Measurements from ENCODE around the gene DDX41.

DDX41 gene

DNA sequence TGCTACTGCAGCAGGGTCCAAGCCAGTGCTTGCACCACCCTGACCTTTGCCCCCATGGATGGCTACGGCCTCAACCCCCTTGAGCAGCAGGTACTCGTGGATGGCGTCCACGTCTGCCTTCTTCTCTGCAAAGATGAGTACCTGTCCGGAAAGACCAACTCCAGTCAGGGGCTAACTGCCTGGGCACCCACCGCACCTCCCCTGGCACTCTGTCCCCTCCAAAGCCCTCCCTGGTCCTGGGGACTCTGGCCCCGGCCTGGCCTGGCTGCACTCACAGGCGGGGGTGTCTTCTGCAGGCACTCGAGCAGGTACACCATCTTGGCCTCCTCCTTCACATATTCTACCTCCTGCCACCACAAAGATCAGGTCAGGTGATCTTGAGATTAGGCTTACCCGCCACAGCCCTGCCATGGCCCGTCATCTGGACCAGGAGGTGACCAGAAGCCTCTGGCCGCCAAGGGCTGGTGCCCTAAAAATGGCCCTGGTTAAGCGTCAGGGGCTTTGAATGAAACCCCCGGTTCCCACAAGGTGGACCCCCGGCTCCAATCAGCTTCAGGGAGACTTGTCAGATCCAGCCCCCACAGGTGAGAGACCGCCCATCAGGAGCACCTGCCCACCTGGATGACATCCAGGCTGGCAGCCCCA lies 3.9 kb downstream of the DDX41 start:
- FAIRE-seq: no peak

GRCh38 chr5:177511796-177512675 lies 4.7 kb downstream of the DDX41 start:
- FAIRE-seq: no peak

- FAIRE-seq: no peak
These were observed 5.6 kb downstream of the DDX41 start for GRCh38 chr5:177511181-177511580.

DNA sequence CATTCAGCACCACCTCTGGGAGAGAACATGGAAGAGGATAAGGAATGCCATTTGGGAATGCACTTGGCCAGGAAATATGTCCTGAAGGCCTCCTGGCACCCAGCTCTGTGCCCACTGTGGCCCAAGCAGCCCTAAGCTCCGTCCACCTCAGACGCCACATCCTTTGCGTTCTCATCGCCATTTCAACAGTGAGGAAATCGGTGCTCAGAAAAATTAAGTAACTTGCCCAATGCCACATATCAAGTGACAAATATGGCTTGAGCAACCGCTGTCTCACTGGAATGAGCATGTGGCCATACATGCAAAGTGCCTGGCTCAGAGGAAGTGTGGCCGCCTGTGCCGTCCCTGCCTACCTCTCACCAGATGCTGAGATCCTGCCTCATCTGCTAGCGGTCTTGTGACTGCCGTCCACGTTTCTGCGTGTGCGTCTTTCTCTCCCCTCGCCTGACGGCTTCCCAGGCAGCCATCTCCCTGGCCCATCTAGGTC lies 6.2 kb downstream of the DDX41 start:
- no peak for FAIRE-seq

DNA sequence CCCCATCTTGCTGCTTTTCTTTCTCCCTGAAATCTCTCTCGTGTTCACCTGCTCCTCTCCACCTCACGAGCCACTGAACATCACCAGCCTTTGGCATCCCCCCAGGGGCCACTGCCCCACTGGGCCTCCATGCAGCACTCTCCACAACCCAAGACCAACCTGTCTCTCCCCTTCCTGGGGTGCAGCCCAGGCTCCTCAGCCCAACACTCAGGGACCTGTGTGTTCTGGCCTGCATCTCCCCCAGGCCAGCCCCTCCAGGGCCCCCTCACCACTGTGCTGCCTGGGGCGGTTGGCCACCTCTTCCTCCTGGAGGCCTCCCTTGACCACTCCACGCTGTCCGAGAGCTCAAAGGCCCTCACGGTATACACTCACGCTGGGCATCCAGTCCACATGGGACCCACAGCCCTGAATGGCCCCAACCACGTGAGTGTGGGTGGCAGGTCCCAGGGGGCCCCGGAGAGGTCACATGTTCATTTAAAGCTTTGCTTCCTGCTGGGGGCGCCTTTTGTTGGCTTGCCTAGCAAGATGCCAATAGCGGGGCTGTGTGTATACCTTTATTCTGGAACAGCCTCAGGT lies 6.7 kb downstream of the DDX41 start:
- no peak for FAIRE-seq

GRCh38 chr5:177509381-177509951 lies 7.3 kb downstream of the DDX41 start, which contains the start of gene DOK3:
Gene DOK3, minus strand, starts transcription at chr5:177509826. Its CDS starts 286 bp downstream, at chr5:177509540.
- no peak for FAIRE-seq

DNA sequence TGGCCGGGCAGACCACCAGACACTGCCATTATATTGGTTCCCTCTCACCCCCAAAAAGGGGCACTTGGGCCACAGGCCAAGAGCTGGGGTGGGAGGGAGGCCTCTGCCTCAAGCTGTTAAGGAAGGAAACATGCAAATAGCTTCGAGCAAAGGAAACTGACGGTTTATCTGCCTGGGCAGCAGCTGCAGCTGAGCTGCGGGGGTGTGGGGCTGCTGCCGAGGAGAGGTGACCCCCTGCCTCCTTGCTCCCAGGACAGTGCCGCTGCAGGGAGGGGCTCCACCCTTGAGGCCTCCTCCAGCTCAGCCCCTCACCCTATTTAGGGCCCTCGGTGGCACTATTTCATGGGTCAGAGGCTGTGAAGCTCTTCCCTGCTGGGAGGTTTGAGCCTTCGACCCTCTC lies 7.9 kb downstream of the DDX41 start:
- no peak for FAIRE-seq

- no peak for FAIRE-seq
These were observed 8.5 kb downstream of the DDX41 start for GRCh38 chr5:177508221-177508611.

GRCh38 chr5:177507596-177508220 lies 9.1 kb downstream of the DDX41 start:
- FAIRE-seq: no peak

GRCh38 chr5:177507165-177507564 lies 9.6 kb downstream of the DDX41 start:
- no peak for FAIRE-seq

DNA sequence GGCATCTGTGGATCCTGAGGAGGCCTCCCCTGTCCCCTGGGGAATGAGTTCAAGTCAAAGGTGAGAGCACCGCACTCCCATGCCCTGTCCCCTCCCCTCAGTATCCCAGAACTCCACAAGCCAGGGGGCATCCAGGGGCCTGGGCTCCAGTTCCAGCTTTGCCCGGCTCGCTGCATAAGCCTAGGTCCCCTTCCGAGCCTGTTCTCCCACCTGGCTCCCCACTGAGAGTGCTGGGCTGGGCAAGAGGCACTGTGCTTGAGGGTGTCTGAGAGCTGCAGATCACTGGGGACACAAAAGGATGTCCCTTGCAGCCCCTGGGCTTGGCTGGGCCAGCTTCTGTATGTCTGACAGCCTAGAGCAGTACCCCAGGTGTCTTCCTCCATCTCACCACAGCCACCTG lies 11.7 kb downstream of the DDX41 start:
- no peak for FAIRE-seq

DNA sequence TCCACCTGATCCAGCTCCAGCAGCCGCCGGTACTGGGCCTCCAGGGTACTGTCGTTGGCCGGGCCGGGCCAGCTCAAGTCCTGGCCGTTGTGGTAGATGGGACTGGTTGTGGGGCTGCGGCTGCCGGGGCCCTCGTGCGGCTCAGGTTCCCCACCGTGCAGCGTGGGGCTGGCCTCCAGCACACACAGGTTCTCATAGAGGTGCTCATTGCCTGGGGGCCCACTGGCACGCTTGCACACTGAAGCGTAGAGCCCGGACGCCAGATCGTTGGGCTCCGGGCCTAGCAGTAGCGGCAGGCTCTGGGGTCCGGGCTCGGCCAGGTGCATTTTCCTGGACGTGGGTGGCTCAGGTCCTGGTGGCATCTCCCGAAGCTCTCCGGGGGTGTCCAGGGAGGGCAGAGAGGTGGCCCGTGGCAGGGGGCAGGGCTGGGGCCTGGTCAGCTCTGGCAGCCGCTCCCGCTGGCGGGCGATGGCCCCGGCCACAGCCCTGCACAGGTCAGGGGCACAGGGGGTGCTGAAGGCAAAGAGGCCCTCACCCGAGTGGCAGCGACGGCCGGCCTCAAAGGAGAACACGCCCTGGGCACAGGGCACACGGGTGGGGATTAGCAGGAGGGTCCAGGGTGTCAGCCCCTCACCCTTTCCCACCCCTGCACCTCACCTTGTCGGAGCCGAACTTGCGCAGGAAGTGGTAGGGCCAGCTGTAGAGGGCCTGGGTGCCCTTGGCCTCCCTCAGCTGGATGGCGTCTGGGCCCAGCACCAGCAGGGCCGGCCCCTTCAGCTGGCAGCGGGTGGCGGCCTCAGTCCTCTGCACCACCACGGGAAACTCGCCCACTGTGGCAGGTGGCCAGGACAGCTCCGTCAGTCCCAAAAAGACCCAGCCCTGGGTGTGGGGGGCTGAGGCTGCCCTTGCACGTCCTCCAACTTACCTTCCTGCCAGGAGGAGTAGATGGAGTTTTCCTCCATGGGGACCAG lies 12.4 kb downstream of the DDX41 start:
- FAIRE-seq: no peak

DNA sequence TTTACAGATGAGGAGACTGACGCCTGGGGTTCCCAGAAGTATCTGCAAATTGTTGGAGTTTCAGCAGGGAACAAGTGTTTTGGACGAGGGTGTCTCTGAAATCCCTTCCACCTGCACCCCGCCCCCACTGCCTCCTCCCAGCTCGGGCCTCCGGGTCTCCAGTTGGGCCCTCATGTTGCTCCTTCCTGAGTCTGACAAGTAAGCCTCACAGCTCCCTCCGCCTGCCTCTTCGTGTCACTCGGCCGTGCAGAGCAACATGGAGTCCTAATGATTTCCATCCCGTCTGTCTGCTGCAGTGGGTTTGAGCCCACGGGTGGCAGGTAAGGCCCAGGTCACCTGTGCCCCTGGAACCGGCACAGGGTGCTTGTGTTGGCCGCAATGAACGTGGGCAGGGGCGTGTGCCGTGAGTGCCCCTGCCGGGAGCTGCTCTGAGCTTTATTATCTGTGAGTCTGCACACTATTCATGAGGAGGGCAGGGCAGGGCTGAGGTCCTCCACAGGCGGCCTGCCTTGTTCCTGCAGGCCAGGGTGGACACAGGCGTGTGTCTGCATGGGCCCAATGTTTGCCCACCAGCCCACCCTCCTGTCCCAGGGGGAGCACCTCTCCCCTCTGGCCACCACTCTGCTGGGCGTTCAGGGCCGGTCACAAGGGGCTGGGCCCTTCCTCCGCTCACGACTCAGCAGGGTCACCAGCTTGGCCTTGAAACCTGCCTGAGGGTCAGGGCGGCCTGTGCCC lies 13.2 kb downstream of the DDX41 start:
- FAIRE-seq: no peak

GRCh38 chr5:177502886-177503285 lies 13.9 kb downstream of the DDX41 start:
- no peak for FAIRE-seq

GRCh38 chr5:177501874-177502678 lies 14.7 kb downstream of the DDX41 start:
- FAIRE-seq: no peak

DNA sequence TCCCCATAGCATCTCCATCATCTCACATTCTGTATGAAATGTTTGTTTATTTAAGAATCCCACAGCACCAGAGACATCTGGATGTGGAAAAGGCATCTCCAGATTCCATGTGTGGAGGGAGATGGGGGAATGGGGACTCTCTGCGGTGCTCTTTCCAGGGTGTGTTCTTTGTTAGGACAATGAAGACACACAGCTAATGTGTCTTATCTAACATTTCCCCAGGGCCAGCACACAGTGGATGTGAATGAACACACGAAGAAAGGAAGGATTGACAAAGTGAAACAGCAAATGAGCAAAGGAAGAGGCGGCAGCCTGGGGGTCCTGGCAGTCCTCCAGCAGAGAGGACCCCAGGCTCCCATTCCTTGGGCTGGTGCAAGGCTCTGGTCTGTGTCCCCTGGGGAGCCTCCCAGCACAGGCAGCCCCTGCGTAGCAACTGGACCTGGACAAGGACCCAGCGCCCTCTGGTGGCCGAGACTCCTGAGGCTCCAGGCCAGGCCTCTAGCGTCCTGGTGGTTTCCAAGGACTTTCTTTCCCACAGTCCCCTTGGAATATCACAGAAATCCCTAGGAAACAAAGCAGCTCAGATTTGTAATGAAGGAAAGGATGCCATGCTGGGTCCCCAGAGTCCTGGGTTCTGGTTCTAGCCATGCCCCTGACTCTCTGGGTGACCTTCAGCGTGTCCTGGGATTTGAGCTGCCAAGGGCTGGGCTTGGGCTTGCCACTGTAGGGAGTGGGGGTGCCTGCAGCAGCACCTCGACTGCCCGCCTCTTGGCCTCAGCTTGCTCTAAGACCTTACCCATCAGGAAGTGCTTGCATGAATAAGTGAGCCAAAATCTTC lies 15.9 kb downstream of the DDX41 start:
- peak; percentile 84 for FAIRE-seq

DNA sequence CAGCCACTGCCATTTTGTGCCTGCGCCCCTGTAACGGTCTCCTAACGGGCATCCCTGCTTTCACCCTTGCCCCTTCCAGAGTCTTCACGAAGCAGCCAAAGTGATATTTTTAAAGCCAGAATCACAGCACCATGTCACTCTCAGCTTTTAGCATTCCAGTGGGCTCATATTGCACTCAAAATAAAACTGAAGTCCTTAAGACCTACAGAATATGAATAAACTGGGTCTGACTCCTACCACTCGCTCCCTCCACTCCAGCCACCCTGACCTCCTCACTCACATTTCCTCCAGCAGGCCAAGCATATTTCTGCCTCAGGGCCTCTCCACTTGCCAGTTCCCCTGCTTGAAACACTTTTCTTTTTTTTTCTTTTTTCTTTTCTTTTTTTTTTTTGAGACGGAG lies 16.9 kb downstream of the DDX41 start:
- FAIRE-seq: no peak

DNA sequence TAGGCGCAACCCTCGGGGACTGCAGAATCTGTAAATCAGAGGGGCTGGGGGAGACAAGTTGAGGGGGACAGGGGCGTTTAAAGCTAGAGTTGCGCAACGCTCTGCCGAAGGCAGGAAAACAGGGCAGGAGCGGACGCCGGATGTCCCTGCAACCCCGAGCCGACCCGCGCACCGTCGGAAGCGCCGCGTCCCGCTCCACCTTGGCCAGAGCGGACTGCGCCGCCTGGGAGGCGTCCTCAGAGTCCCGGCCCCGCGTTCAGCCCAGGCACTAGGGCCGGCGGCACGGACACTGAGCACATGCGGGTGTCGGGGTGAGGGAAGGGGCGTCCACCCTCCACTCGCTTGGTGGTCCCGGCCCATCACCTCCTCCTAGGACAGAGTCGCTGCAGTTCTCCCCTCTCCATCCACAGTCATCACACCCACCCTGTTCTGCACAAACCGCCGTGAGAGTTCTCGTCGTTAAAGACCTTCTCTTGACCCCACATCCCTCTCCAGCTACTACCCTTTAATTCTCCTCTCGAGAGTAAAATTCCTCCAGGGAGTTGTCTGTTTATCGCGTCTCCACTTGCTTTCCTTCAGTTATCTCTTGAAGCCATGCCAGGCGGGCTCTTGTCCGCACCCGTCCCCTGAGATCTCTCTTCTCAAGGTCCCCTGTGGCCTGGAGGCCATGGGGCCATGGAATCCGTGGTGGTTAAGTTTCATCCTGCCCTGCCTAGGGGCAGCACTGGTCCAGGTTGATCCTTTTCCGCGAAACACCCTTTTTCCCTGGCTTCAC lies 18.6 kb downstream of the DDX41 start:
- no peak for FAIRE-seq
